ENCODE measurements around the gene IFITM2. TPM values are rescaled to one million over a fixed set of nuclear protein-coding genes. Genes with fewer than 3 reads are reported as not detected.
"Not testable (repeated sequence)": the region's sequence is repeated elsewhere in the genome, so short reads cannot be mapped to it uniquely, and the experiment has no call there.

Gene IFITM2
- total RNA-seq, 4 donors from 2014 or later, result 83.2 to 318 (median 92.9) TPM

DNA sequence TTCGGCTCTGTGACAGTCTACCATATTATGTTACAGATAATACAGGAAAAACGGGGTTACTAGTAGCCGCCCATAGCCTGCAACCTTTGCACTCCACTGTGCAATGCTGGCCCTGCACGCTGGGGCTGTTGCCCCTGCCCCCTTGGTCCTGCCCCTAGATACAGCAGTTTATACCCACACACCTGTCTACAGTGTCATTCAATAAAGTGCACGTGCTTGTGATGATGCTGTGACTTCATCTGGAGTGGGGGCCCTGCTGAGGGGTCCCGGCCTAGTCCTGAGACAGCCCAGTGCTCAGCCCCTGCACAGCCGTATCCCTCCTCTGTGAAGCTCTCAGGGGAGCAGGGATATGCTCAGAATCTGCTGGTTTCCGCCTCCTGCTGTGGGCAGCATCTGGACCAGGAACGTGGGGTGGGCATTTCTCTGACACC is 7.5 kb downstream of the IFITM2 start:
- Histone ChIP-seq H3K36me3 (peaks cover 0 to 3% of the 10 kb centered on the region in 2 donors), H3K9me3 (no peaks in the 10 kb centered on the region), H3K4me3 (replicated peaks in 1 of 3) (peak overlapping the region in 1 of 3 donors; percentile 41), H3K4me1 (peaks cover 0 to 15% of the 10 kb centered on the region in 2 donors), H3K27ac (peak overlapping the region; percentile 51 to 88 (median 71)), H3K27me3 (no peaks in the 10 kb centered on the region)
- WGBS, 2 donors, result 69 to 79% methylated on average over 8 to 9 of the region's 9 CpGs
- DNase-seq, result no peak
- TF ChIP-seq, protein P1, sequence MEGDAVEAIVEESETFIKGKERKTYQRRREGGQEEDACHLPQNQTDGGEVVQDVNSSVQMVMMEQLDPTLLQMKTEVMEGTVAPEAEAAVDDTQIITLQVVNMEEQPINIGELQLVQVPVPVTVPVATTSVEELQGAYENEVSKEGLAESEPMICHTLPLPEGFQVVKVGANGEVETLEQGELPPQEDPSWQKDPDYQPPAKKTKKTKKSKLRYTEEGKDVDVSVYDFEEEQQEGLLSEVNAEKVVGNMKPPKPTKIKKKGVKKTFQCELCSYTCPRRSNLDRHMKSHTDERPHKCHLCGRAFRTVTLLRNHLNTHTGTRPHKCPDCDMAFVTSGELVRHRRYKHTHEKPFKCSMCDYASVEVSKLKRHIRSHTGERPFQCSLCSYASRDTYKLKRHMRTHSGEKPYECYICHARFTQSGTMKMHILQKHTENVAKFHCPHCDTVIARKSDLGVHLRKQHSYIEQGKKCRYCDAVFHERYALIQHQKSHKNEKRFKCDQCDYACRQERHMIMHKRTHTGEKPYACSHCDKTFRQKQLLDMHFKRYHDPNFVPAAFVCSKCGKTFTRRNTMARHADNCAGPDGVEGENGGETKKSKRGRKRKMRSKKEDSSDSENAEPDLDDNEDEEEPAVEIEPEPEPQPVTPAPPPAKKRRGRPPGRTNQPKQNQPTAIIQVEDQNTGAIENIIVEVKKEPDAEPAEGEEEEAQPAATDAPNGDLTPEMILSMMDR (IDR thresholded peaks at IDR 0.05), result no peak
- no peak for TF ChIP-seq POLR2A (IDR thresholded peaks at IDR 0.05)
- intact Hi-C loops (cut with DNase I), result loop anchor here (5.0 kb wide), 1 partner anchor 37 kb away; no protein-coding TSS in a partner anchor

DNA sequence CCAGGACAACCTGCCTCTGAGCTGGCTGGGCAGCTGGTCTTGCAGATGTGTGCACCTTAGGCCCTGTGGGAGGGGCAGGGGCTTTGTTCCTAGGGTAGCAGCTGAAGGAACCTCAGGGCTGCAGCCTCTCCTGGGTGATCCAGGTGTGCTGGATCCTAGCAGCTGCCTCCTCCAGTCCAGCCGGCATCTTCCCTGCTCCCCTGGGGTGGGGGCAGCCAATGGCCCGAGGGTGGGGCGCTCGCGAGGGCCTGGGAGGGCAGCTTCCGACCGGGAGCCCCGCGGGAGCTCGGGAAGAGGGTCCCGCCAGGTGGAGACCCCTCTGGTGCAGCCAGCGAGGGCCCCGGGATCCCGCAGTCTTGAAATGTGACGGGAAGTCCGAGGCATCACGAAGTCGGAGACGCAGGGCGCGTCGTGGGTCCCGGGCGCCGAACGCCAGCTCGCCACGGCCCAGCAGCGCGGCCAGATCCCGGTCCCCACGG is 7.9 kb downstream of the IFITM2 start:
- no peak for TF ChIP-seq POLR2A (IDR thresholded peaks at IDR 0.05)
- TF ChIP-seq, protein P1 (IDR thresholded peaks at IDR 0.05), result no peak
- no peaks in the 10 kb centered on the region for H3K9me3 ChIP-seq
- H3K4me3 ChIP-seq (replicated peaks in 1 of 3), result peak overlapping the region in 1 of 3 donors; percentile 41
- peak in 1 of 2 donors; percentile 1 for DNase-seq
- peak overlapping the region; percentile 51 to 88 (median 71) for H3K27ac ChIP-seq
- H3K4me1 ChIP-seq, result peaks cover 0 to 15% of the 10 kb centered on the region in 2 donors
- intact Hi-C loops (cut with DNase I), result loop anchor here (5.0 kb wide), 1 partner anchor 37 kb away; no protein-coding TSS in a partner anchor
- 38% methylated on average over 19 of the region's 32 CpGs; no CpG with 5 or more reads in 1 of the 2 donors for WGBS, 2 donors
- H3K36me3 ChIP-seq, result peaks cover 0 to 3% of the 10 kb centered on the region in 2 donors
- H3K27me3 ChIP-seq, result no peaks in the 10 kb centered on the region

DNA sequence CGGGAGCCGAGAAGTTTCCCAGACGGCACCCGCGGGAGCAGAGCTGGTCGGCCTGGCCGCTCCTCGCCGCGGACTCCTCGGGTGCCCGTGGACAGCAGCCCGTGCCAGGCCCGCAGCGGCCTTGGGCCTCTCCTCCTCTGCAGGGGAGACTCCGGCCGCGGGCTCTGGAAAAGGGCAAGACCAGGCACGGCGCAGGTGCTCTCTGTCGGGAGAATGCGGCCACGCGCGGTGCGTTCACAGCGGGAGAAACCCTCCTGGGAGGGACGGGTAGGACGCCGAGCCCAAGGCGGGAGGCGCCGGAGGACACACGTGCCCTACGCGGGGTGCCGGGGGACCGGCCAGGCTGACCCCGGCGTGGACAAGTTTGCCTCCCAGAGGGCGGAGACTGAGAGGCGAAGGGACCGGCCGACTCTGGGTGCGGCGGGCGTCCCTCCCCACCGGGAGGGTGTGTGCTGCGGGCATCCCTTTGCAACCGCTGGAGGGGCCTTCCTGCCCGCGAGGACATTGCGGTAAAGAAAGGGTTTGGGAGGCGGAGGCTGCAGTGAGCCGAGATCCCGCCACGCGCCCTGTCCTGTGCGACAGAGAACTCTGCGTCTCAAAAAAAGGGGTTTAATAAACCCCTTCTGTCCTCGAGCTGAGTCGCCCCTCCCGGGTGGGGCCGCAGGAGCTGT is 8.6 kb downstream of the IFITM2 start:
- peak in 1 of 2 donors; percentile 20 for DNase-seq
- TF ChIP-seq POLR2A (IDR thresholded peaks at IDR 0.05), result no peak
- TF ChIP-seq, protein P1 (IDR thresholded peaks at IDR 0.05), result no peak
- H3K4me1 ChIP-seq, result peaks cover 0 to 15% of the 10 kb centered on the region in 2 donors
- peak overlapping the region in 1 of 3 donors; percentile 41 for H3K4me3 ChIP-seq (replicated peaks in 1 of 3)
- H3K36me3 ChIP-seq, result peaks cover 0 to 3% of the 10 kb centered on the region in 2 donors
- 24 to 38% methylated on average over 27 to 29 of the region's 64 CpGs for WGBS, 2 donors
- peak overlapping the region; percentile 51 to 88 (median 71) for H3K27ac ChIP-seq
- intact Hi-C loops (cut with DNase I), result loop anchor here (5.0 kb wide), 1 partner anchor 36 kb away; no protein-coding TSS in a partner anchor
- H3K9me3 ChIP-seq, result no peaks in the 10 kb centered on the region
- no peaks in the 10 kb centered on the region for H3K27me3 ChIP-seq

DNA sequence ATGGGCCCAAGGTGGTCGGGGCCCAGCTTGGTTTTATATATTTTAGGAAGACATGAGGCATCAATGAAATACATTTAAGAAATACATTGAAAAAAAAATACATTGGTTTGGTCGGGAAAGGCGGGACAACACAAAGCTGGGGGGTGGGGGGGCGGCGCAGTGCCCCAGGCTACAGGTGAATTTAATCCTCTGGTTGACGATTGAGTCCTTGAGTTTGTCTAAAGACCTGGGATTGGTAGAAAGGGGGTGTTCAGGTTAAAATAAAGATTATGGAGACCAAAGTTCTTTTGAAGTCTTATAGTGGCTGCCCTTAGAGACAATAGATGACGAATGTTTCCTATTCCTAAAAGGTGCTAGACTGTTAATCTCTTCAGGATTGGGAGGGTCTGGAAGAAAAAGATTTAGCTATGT is 9.3 kb downstream of the IFITM2 start:
- TF ChIP-seq, protein P1 (IDR thresholded peaks at IDR 0.05), result no peak
- no peak for TF ChIP-seq POLR2A (IDR thresholded peaks at IDR 0.05)
- peaks cover 0 to 3% of the 10 kb centered on the region in 2 donors for H3K36me3 ChIP-seq
- no peaks in the 10 kb centered on the region for H3K27me3 ChIP-seq
- WGBS, 2 donors, result 65 to 73% methylated on average over 7 of the region's 7 CpGs
- DNase-seq, result no peak
- H3K27ac ChIP-seq, result peak overlapping the region in 2 of 3 donors; percentile 71 to 88
- peaks cover 0 to 15% of the 10 kb centered on the region in 2 donors for H3K4me1 ChIP-seq
- intact Hi-C loops (cut with DNase I), result loop anchor here (5.0 kb wide), 1 partner anchor 35 kb away; no protein-coding TSS in a partner anchor
- H3K9me3 ChIP-seq, result no peaks in the 10 kb centered on the region
- no peak overlapping the region for H3K4me3 ChIP-seq (replicated peaks in 1 of 3)

DNA sequence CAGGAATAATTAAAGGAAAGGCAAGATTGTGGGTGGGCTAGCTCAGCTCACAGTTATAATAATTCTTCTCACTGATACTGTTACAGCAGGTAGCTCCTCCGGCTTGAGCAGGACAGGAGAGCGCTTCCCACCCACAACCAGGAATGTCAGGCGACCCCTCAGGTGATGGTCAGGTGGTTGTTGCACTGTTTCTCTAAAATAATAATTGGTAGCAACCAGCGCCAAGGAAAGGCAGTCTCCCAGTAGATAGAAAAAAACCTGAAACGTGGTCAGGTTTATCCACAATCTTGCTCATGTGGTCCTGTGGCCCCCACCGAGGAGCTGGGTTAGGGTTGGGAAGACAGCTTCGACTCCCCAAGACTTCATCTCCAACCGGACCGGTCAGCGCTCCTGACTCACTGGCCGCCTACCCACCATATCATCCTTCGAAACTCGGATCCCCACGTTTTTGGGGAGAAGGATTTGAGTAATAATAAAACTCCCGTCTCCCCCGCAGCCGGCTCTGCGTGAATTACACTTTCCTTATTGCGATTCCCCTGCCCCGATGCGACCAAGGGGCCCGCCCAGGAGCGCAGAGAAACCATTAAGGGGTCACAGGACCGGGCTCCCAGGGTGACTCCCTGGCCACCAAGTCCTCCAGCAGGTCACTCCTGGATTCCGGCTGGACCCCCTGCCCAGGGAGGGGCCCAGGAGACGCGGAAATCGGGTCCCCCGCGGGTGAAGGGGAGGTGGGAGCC is 10.2 kb downstream of the IFITM2 start:
- WGBS, 2 donors, result 54 to 62% methylated on average over 5 to 7 of the region's 30 CpGs

DNA sequence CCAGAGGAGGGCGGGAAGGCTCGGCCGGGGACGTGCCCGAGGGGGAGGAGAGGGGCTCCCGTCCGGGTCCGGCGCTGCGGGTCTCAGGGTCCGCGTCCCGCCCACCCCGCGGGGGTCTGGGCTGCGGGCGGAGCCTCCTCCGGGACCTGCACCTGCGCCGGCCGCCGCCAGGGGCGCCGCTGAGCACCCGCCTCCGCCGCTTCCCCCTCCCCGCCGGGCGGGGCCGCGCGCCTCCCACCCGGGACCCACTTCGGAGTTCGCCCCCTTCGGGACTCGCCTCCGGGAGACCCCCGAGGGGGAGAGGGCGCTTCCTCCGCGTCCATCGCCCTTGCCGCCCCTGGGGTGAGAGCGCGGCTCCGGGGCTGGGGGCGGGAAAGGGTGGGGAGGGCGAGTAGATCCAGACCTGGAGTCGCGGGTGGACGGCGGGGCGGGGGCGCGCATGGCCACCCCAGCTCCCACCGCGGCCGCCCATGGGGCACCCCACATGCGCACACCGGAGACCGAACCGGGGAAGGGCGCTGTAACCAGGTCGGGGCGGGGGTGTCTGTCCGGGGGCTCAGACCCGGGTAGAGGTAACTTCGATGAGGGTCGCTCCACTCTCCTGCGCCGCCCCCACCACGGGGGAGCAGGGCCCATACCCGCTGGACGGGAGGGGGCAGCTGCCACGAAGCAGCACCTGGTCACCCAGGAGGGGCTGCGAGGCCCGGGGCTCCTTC is 10.9 kb downstream of the IFITM2 start:
- Histone ChIP-seq H3K27ac (peak overlapping the region; percentile 81 to 94 (median 88)), H3K4me3 (replicated peaks in 1 of 3) (peak overlapping the region in 1 of 3 donors; percentile 44), H3K4me1 (peaks cover 0 to 11% of the 10 kb centered on the region in 2 donors)
- WGBS, 2 donors, result no CpG with 5 or more reads among the region's 79 CpGs
- intact Hi-C loops (cut with DNase I), result loop anchor here (5.0 kb wide), 1 partner anchor 34 kb away; no protein-coding TSS in a partner anchor
- not testable (repeated sequence) for DNase-seq, H3K9me3 ChIP-seq, H3K36me3 ChIP-seq, H3K27me3 ChIP-seq

More for the DNA sequence above, 10.2 kb downstream of the IFITM2 start:
- not testable (repeated sequence) for DNase-seq; H3K36me3 ChIP-seq; H3K9me3 ChIP-seq; H3K4me3 ChIP-seq (replicated peaks in 1 of 3); H3K27me3 ChIP-seq
- peak overlapping the region; percentile 15 to 88 (median 71) for H3K27ac ChIP-seq
- peaks cover 0 to 17% of the 10 kb centered on the region in 2 donors for H3K4me1 ChIP-seq
- intact Hi-C loops (cut with DNase I), result loop anchor here (5.0 kb wide), 1 partner anchor 34 kb away; no protein-coding TSS in a partner anchor

DNA sequence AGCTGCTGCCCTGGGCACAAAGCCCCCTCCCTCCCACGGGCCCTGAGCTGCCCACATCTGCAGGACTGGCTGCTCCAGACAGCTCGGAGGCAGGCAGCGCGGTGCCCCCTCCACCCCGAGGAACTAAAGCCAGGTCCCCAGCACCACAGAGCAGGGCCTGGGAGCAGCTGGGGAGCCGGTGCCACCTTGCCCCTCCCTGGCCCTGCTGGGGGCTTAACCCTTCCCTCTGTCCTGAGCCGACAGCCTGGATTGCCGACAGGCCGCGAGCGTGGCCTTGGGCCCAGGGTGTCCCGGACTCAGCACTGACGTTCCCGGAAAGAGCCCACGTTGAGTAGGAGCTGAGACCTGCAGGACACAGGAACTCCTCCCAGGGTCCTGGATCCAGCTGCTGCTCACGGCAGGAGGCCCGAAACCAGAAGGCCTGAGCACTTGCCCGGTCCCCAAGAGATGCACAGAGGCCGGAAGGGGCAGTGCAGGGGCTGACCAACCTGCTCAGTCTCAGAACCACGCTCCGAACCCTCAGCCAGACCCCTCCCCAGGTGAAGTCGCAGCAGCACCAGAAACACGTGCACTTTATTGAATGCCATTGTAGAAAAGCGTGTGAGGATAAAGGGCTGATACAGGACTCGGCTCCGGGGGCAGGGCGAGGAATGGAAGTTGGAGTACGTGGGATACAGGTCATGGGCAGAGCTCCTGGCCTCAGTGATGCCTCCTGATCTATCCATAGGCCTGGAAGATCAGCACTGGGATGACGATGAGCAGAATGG is 11.7 kb downstream of the IFITM2 start:
- not testable (repeated sequence) for H3K9me3 ChIP-seq, DNase-seq, H3K36me3 ChIP-seq, H3K27me3 ChIP-seq
- intact Hi-C loops (cut with DNase I), result loop anchor here (5.0 kb wide), 1 partner anchor 33 kb away; no protein-coding TSS in a partner anchor
- H3K4me1 ChIP-seq, result peaks cover under 1 to 18% of the 10 kb centered on the region in 2 donors
- peak overlapping the region in 2 of 3 donors; percentile 36 to 44 for H3K4me3 ChIP-seq (replicated peaks in 1 of 3)
- peak overlapping the region; percentile 81 to 94 (median 88) for H3K27ac ChIP-seq
- WGBS, 2 donors, result 26 to 32% methylated on average over 11 of the region's 29 CpGs

Measured in thyroid gland (tissue), 4 donors.